NCI-H748 treated with DMSO at 0.1 percent for 48 hours (cell line): ENCODE data around the gene ACOT7.

Source experiments
- DNase-seq: peaks from one replicate; lab custom pipeline; 2025; lab: John Stamatoyannopoulos, UW

The ACOT7 gene

DNA sequence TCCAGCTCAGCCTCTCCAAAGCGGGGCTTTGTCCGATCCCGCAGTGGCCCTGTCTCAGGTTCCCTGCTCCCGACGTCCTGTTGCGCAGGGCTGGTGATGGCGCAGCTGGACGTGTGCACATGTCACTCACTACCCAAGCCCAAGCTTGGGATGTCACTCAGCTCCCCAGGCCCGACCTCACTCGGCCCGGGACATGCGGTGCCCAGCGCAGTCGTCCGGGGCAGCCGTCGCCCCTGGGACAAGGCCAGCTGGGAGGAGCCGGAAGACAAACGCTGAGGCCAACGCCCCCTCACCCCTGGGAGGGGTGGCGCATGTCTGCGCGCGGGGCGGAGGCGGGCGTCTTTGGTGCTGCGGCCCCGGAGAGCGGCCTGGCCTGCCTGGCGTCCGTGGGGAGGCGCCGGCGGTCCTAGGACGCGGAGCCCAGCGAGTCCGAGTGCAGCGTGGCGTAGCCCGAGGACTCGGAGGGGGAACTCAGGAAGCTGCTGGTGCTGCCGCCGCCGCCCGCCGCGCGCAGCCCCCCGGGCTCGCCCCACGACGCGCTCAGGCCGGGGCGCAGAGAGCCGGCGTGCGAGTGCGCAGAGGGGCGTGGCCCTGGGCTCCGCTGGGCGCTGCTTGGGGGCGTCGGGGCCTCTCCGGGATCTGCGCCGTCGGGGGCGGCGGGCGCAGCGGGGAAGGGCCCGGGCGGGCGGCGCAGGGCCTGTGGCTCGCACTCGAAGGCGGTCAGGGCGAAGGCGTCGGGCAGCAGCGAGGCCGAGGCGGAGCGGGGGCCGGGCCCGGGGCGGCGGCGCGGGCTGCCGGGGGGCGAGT lies 144.4 kb downstream of the ACOT7 start:
- no peak for DNase-seq

DNA sequence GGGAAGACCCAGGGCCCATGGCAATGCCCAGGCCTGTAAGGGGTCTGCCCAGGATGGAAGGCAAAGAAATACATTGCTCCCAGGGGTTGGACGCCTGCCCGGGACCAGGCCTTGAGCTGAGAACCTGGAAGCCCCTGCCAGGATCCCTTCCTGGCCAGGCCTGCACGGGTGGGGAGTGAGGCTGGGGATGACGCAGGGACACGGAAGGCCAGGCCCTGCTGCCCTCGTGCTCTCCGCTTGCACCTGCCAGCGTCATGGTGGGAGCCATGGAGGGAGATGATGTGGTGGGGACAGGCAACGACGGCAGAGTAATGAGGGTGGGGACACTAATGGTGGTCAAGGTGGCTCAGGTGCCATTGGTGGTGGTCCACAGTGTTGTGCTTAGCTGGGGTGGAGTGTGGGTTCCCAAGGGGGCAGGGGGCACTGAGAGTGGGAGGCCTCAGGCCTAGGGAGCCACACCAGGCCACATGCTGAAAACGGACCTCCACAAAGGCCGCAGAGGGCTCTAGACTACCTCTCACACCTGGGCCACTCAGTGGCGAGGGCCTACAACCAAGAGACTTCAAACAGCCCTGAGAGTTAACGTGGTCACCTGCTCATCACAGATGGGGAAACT lies 145.3 kb downstream of the ACOT7 start:
- no peak for DNase-seq

DNA sequence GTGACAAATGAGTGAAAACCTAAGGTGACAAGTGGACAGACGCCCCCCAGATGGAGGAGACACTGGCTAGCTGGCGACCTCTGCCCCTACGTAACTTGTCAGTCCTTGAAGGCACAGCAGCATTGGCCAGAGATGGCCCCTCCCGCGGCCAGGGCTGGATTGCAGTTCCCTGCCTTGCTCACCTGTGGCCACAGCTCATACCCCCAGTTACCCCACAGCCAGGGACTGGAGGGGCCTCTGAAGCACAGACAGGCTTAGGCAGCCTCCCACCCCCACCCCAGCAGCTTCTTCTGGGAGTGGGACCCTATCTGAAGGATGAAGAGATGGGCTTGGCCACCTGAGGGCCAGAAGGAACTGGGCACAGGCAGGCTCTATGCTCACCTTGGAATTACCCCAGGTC lies 145.9 kb downstream of the ACOT7 start:
- DNase-seq, result no peak

DNA sequence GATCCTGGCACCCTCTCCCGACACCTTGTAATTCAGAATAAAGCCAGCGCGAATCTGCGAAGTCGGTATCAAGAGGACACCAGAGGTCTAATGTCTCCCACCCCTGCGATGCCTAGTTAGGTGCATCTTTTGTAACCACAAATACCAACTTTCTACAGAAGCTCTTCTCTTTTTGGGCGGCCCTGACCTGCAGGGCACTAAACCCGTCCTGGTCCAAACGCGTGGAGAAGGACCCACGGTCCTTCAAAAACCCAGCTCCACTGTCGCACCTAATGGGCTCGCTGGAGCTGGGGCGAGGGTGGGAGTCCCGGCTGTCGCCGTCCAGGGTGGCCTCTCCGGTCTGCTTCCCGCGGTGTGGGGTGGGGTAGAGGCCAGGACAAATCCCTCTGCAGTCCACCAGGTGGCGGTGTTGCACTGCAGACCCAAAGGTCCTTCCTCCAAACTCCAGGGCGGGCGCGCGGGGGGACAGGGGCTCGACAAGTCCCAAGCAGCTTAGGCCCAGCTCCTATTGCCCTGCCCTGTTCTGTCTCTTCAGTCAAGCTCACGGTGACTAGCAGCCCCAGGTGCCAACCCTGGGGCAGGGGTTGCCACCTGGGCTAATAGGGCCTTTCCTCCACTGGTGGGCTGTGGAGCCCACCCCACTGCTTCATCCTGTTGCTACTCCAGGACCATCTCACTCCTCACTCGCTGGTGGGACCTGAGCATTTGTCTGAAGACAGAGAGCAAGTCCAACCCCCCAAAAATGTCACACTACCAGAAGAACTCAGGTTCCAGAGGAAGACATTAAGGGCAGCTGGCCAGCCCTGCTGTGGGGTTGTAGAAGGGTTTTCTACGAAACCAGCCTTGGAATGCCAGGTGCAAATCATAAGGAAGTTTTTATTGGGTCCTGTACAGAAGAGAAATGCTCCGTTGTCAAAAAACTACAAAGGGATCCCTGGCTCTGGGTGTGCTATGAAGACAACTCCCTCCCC lies 146.8 kb downstream of the ACOT7 start:
- DNase-seq, result peak; percentile 26

DNA sequence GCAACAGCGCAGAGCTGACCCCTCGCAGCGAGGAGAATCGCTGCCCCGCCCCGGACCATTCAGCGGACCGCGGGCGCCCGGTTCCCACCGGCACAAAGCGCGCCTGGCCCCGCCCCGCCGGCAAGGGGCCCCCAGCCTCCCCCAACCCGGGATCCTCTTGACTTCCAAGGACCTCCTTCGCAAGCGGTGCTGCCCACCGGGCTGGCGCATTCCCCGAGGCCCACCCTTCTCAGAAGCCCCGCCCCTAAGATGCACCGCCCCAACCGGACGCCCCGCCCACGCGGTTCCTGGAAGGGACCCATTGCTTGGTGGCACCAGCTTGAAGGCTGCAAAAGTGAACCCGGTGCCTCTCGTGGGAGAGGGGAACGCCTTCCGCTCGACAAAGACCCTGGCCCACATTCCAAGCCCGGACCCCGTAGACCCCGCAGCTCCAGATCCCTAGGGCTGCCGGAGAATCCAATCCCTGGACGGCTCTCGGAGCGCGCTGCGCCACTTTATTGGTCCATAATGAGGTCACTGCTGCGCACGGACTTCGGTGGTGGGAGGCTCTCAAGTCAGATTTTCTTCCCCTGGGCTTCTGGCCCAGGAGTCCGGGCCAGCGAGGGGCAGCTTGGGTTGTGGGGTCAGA lies 147.6 kb downstream of the ACOT7 start:
- peak; percentile 19 for DNase-seq

DNA sequence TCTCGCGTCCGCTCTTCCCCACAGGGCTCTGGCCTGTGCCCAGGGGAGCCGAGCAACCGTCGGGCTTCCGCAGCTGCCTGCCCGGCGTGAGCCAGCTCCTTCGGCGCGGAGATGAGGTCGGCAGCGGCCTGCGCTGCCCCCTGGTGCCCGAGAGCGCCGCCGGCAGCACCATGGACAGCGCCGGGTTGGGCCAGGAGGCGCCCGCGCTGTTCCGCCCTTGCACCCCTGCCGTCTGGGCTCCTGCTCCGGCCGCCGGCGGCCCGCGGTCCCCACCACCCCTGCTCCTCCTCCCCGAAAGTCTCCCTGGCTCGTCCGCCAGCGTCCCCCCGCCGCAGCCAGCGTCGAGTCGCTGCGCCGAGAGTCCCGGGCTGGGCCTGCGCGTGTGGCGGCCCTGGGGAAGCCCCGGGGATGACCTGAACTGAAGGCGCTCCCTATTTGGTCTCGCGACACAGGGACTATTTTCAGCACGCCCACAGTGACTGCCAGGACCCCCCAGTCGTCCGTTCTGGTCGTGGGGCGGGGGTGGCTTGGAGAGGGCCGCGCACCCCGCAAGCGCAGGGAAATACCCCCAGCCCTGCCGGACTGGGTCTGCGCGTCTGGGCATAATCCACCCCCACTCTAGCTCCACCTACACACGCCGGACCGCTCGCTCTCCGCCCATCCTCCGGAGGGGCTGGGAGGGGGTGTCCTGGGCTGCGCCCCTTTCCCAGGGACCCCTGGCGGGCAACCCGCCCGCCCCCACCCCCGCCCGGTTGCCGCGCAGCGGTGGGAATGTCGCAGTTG lies 148.3 kb downstream of the ACOT7 start:
- DNase-seq, result peak; percentile 34

DNA sequence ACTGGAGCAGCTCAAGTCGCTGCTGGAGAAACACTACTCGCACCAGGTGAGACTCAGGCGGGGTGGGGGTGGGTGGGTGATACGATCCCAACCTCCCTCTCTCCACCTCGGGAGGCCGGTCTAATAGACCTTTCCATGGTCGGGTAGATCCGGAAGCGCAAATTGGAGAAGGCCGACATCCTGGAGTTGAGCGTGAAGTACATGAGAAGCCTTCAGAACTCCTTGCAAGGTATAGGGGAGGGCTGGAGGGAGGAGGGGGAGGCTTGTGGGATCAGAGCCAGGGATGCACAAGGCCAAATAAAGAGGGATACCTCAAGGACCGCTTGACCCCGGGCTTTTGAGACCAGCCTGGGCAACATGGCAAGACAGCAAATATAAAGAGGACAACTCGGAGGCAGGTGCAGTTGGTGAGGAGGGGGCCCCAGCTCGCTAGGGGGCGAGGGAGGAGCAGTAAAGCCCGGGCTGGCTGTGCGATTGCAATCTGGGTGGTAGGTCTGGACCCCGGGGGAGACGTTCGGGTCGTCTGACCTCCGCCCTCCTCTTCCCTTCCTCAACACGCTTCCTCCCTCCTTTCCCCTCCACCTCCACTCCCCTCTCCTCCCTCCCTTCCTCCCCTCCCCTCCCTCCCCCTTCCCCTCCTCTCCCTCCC lies 149.0 kb downstream of the ACOT7 start:
- DNase-seq, result no peak

DNA sequence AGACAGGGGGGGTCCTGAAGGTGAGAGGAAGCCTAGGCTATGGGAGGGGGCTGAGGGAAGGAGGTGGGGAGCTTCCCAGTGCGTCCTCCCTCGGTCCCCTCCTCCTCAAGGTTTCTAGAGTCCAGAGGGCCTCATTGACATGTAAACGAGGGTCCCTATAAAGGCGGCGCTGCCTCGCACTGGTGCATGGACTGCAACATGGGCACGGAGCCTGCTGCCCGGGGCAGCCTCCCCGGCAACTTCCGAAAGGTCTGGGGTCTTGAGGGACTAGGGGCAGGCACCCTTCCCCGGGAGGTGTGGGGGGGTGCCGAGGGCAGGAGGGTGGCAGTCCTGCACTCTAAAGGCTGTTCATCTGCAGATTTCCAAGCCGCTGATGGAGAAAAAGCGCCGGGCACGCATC lies 149.6 kb downstream of the ACOT7 start, which contains the start of gene HES3:
TSS of gene HES3 (plus strand) at position 187 of the 400 bp plus-strand sequence. CDS start at position 374, 187 bp downstream.
- DNase-seq, result no peak

DNA sequence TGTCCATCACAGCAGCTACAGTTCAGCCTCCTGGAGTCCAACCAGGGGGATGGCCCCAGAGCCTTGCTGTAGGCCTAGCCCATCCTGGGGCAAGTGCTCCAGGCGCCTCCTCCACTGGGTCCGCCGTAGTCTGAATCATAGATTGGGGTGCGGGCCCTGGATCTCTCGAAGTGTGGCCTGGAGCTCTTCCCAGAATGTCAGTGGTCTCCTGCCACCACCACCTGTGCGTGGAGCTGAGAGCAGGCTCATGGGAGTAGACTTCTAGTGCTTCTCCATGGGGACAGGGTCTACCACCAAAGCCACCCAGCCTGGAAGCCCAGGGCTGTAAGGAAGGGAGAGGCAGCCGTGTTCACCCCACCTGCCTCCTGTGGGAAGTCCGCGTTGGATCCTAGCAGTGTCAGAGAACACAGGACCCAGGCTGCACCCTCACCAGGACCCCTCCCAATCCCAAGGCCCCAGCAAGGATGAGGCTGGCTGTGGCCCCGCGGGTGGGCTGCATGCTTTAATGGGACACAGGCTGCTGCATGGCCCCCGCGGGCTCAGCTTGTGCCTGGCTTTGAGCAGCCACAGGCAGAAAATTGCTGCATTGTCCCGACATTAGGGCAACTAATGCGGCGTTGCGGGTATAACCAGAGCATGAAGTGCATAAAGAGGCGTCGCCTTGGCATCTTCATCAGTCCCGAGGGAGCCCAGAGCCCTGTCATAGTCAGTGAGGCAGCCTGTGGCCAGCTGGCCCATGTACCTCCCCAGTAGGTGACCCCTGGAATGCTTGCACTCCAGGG lies 150.3 kb downstream of the ACOT7 start:
- DNase-seq, result no peak

DNA sequence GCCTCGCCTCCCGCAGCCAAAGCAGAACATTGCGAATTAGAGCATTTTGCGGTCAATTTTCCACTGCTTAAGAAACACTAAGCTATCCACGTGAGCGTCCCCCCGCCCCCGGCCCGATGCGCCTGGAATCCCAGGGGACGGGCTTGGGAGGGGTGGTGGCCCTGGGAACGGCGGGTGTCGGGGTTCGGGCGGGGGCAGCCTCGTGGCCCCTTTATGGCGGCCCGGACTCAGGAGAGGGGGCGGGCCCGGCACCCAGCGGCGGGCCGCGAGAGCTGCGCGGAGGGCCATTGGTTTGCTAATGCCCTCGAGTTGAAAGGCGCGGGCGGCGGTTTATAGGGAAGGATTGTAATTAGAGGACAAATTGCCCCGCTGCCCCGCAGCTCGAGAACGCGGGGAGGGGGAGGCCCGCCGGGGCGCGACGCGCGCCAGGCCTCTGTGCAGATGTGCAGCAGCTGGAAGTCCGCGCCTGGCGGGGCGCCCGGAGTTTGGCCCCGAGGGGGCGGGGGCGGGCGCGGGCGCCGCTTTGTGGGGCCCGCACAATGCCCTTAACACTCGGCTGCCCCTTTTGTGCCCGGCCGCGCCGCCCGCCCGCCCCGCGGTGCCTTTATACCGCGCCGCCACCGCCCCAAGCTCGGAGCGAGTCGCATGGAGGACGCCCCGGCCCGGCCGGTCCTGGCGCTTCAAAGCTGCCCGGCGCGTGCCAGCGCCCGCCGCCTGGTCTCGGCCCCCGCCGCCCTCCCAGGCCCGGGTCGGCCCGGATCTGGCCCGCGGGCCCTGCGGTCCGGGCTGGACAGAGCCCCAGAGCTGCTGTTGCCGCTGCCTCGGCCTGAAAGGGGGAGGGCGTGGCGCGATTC lies 151.5 kb downstream of the ACOT7 start:
- DNase-seq, result no peak

DNA sequence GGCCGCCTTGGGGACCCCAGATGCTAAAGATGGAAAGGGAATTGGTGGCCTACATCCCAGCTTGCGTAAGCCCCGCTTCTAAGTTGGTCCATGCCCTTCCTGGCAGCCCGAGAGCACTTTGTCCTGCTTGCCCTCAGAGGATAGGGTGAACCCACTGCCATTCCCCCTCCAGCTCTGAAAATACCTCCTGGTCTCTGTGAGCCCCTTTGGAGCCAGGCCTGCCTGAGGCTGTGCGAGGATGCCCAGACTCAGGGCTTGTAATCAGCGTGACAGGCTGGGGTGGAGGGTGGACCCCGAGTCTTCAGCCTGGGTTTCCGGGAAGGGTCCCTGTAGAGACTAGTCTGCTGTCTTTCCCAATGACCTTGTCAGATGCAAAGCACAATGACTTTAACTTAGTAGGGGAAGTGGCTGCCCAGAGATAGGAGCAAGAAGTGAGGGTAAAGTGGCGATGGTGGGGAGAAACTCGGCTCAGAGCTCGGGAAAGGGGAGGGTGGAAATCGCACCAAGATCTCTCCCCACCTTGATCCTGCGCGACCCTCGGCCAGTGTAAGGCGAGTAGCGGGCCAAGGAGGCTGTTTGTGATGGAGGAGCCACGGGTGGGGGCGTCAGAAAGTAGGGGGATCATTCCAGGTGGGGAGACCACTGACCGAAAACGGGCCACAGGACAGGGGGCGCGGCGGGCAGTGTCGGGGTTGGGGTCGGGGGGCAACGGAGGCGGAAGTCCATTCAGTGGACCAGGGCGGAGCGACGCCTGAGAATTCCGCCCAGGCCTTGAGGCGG lies 152.3 kb downstream of the ACOT7 start:
- no peak for DNase-seq

DNA sequence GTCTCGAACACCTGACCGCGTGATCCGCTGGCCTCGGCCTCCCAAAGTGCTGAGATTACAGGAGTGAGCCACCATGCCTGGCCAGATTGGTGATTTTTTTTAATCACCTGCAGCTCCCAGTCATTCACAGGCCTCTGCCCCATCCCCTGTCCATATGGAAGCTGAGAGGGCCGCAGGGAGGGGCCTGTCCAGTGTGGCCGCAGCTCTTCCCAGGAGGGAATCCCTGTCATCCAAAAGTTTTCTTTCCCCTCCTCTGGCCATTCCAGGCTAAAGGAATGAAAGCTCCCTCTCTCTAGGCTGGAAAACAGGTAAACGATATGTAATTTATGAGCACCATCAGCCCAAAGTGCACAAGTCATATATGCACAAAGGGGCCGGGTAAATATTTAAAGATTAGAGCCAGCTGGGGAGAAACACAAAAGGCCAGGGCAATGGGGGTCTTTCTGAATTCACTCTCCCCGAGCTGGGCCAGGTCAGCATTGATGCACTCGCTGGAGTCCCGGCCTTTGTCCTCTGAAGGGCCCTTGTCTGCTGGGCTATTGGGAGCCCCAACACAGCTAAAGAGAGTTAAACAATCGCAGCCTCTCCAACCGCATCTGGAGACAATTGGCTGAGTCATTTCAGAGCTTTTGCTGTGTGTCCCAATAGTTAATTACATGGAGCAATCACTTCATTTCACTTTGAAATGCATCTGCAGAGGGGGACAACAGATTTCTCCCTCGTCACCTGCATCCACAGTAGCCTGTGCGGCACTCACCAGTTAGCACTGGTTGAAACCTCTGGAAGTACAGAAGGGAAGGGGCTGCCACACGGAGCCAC lies 153.4 kb downstream of the ACOT7 start:
- peak; percentile 59 for DNase-seq

DNA sequence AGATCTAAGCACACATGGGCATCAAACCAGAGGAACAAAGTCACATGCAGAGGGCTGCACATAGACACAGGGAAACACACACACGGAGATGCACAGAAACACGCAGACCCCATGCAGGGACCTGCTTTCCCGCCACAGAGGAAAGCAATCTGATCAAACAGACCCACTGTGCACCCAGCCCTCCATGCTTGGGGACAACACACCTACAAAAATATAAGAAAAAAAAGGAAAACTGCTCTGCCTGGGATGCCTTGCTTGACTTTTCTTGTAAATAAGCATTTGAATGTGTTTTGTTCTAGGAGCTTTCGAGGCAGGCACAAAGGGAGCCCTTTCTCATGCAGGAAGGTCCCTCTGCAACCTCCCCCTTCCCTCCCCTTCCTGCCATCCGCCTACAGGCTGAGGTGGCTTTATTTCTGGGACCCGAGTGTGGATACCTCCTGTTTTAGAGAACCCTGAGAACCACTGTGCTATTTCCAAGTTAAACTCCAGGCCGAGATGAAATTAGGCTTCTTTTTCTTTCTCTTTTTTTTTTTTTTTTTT lies 154.3 kb downstream of the ACOT7 start:
- DNase-seq, result no peak

DNA sequence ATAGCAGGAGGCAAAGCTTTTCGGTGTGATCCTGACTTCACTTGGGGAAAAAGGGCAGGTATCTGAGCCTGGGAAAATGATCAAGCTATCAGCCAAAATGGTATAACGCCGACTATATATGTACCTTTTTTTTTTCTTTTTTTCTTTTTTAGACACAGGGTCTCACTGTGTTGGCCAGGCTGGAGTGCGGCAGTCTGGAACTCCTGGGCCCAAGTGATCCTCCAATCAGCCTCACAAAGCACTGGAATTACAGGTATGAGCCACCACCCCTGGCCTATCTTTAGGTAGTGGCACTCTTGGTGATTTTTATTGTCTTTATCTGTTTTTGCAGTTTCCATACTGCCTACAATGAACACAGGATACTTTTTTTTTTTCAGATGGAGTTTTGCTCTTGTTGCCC lies 156.5 kb downstream of the ACOT7 start:
- DNase-seq, result no peak

DNA sequence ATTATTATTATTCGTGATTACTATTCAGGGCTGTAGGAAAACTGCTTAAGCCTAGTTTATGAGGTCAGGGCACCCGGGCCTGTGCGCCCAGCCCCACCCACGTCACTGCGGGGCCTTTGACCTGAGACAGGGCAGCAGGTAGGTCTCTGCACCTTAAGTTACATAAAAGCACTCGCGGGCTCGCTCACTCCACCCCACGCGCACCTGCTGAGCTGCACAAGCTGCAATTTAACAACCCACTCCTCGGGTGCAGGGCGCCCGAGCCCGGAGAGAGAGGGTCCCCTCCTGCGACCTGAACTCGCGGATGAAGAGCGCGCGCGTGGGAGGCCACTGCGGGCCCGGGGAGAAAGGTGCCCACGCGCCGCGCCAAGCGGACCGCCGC lies 158.3 kb downstream of the ACOT7 start:
- no peak for DNase-seq

DNA sequence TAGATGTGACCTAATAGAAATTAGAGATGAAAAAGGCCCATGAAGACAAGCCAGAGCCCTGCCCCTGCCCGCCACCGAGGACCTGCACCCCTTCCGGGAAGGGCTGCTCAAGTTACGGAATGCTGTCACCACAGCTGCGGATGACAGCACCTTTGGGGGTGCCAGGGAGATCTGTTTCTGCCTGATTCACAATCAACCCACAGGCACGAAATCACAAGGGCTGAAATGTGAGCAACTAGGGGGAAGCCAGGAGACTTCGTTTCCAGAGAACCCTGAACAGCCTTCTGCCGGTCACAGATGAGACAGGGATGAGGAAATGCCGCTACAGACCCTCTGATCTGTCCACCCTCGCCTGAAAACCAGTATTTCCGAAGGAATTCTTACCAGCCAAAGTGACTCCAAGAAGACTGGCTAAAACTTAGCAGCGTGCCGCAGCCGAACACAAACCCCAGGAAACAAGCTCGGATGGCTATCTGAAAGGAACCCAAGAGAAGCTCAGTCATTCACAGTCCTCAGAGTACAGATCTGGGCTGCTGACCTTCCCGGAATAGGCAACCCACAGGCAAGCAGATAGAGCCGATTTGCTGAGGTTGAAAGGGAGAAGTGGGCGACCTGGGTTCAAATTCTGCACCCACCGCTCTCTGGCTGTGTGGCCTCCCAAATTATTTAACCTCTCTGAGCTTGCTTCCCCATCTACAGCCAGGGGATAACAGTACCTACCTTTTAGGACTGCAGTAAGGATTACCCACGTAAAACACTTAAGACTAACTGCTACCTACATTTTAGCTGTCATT lies 158.9 kb downstream of the ACOT7 start:
- no peak for DNase-seq
